Thoracic aorta (tissue), 2 donors: ENCODE measurements around the gene GPM6B. TPM values are rescaled to one million over a fixed set of nuclear protein-coding genes. Genes with fewer than 3 reads are reported as not detected.

Experiments
- ATAC-seq: fragments of 150-250 bp; one replicate; pipeline ENCODE4 v1.8.0; 2017; ENCODE audit warnings: low read depth; ENCODE audit not compliant: insufficient number of reproducible peaks, low FRiP score
- DNase-seq: peaks from one replicate; pipeline ENCODE4 v3.0.0-alpha.2; 2020; ENCODE audit warnings: low spot score
- H3K27ac ChIP-seq, 2 donors: fragments of 200-600 bp; sonication (generic); 1 replicate in 1 of 2; 2 replicates in 1 of 2; pipeline ENCODE4 v1.5.1; 2016; ENCODE audit warnings: mild to moderate bottlenecking in 2 of 2, moderate library complexity in 2 of 2
- H3K27me3 ChIP-seq: fragments of 200-600 bp; sonication (generic); replicated peaks from 2 replicates; pipeline ENCODE4 v1.6.0; 2016; ENCODE audit warnings: mild to moderate bottlenecking; ENCODE audit not compliant: insufficient read depth
- H3K36me3 ChIP-seq: fragments of 200-600 bp; sonication (generic); one replicate; pipeline ENCODE4 v1.5.1; 2016
- H3K4me1 ChIP-seq, 2 donors: fragments of 200-600 bp; sonication (generic); 1 replicate in 1 of 2; 2 replicates in 1 of 2; pipeline versions ENCODE4 v1.5.1 to v1.6.0; 2016; ENCODE audit warnings: low read depth in 2 of 2, mild to moderate bottlenecking in 1 of 2; ENCODE audit not compliant: control insufficient read depth in 1 of 2
- H3K4me3 ChIP-seq: fragments of 200-600 bp; sonication (generic); 2 replicates; pipeline ENCODE4 v1.5.1; 2016; ENCODE audit warnings: mild to moderate bottlenecking
- H3K9me3 ChIP-seq: fragments of 200-600 bp; sonication (generic); 2 replicates; pipeline ENCODE4 v1.5.1; 2016
- total RNA-seq, 2 donors: library from RNA; depleted of rRNA; stranded (reverse); fragments of >200 nt; gene quantifications; one replicate each; pipeline versions ENCODE4 v1.1.0 to v1.2.3, GENCODE V29; 2016
- TF ChIP-seq, protein P1 (sequence below): fragments of 200-600 bp; sonication (generic); IDR thresholded peaks from one replicate; pipeline ENCODE4 v1.5.1; 2019; ENCODE audit warnings: antibody characterized with exemption

Gene GPM6B
- total RNA-seq, 2 donors from 2014 or later = 23.7 to 33.7 TPM

DNA sequence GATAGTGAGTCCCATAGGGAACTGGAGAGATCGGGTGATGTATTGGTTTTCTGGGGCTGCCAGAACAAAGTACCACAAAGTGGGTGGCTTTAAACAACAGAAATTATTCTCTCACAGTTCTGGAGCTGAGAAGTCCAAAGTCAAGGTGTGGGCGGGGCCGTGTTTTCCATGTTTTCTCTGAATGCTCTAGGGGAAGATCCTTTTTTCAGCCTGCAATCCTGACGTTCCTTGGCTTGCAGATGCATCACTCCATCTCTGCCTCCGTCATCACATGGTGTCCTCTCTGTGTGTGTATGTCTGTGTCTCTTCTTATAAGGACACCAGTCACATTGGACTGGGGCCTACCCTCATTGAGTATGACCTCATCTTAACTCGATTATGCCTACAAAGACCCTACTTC lies 7.9 kb upstream of the GPM6B start:
- H3K27me3 ChIP-seq = no peaks in the 10 kb centered on the region
- DNase-seq (no peak), ATAC-seq (no peak)
- no peaks in the 10 kb centered on the region for H3K36me3 ChIP-seq
- TF ChIP-seq, protein P1, sequence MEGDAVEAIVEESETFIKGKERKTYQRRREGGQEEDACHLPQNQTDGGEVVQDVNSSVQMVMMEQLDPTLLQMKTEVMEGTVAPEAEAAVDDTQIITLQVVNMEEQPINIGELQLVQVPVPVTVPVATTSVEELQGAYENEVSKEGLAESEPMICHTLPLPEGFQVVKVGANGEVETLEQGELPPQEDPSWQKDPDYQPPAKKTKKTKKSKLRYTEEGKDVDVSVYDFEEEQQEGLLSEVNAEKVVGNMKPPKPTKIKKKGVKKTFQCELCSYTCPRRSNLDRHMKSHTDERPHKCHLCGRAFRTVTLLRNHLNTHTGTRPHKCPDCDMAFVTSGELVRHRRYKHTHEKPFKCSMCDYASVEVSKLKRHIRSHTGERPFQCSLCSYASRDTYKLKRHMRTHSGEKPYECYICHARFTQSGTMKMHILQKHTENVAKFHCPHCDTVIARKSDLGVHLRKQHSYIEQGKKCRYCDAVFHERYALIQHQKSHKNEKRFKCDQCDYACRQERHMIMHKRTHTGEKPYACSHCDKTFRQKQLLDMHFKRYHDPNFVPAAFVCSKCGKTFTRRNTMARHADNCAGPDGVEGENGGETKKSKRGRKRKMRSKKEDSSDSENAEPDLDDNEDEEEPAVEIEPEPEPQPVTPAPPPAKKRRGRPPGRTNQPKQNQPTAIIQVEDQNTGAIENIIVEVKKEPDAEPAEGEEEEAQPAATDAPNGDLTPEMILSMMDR = no peak
- H3K4me3 ChIP-seq = no peak overlapping the region
- H3K4me1 ChIP-seq = peaks cover 0 to 6% of the 10 kb centered on the region in 2 donors
- H3K27ac ChIP-seq = no peak overlapping the region
- H3K9me3 ChIP-seq = no peaks in the 10 kb centered on the region

DNA sequence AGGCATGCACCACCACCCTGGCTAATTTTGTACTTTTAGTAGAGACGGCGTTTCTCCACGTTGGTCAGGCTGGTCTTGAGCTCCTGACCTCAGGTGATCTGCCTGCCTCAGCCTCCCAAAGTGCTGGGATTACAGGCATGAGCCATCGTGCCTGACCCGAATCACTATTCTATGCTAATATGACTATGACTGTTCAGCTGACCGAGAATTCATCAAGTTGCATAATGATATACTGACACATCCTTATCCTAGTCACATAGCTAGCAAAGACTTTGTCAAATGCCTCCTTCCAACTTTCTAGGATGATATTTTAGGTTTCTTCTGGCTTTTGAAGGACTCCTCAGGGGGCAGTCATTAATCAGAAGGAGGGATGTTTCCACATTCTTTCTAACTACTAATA lies 4.8 kb upstream of the GPM6B start:
- ATAC-seq (no peak), DNase-seq (no peak)
- no peak overlapping the region for H3K27ac ChIP-seq
- TF ChIP-seq, protein P1 = no peak
- H3K27me3 ChIP-seq = no peaks in the 10 kb centered on the region
- no peak overlapping the region for H3K4me3 ChIP-seq
- H3K36me3 ChIP-seq = no peaks in the 10 kb centered on the region
- no peaks in the 10 kb centered on the region for H3K9me3 ChIP-seq
- peaks cover 0 to 6% of the 10 kb centered on the region in 2 donors for H3K4me1 ChIP-seq

DNA sequence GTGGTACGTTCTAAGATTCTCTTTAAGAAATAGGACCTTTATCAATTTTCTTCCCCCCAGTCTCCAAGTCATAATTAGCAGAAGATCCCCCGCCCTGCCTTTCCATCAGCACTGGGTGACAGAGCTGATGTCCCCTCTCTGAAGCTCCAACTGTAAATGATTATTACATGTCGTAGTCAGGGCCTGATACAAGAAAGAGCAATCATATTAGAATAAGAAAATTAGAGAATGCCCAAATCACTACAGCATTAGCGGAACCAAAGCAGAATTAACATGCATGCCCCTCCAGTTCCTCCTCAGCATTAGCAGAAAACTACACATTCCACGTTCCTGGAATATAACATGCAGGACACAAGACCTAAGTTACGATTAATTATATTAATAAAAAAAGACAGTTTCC lies 717 bp downstream of the GPM6B start:
- Histone ChIP-seq H3K27ac (no peak overlapping the region), H3K9me3 (no peaks in the 10 kb centered on the region), H3K36me3 (no peaks in the 10 kb centered on the region), H3K4me3 (no peak overlapping the region), H3K27me3 (no peaks in the 10 kb centered on the region), H3K4me1 (no peaks in the 10 kb centered on the region)
- TF ChIP-seq, protein P1 = no peak
- DNase-seq (no peak), ATAC-seq (no peak)

DNA sequence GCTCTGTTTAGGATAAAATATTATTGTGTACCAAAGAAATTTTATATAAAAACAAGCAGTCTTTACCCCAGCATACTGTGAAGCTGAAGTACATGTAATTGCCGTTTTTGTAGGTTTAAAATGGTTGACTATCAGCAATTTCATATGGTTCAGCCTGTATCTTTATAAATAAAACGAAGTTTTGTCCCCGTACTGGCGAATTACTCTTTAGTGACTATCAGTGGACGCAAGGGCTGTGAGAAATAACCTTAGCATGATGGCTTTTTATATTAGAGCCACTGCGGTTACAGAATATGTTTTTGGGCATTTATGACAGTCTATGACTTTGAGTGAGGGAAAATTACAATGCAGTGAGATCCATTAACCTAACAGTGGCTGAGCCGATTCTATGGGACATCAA lies 1.2 kb downstream of the GPM6B start:
- ATAC-seq (no peak), DNase-seq (no peak)
- Histone ChIP-seq H3K4me1 (no peaks in the 10 kb centered on the region), H3K27ac (no peak overlapping the region), H3K9me3 (no peaks in the 10 kb centered on the region), H3K36me3 (no peaks in the 10 kb centered on the region), H3K4me3 (no peak overlapping the region), H3K27me3 (no peaks in the 10 kb centered on the region)
- TF ChIP-seq, protein P1 = no peak

DNA sequence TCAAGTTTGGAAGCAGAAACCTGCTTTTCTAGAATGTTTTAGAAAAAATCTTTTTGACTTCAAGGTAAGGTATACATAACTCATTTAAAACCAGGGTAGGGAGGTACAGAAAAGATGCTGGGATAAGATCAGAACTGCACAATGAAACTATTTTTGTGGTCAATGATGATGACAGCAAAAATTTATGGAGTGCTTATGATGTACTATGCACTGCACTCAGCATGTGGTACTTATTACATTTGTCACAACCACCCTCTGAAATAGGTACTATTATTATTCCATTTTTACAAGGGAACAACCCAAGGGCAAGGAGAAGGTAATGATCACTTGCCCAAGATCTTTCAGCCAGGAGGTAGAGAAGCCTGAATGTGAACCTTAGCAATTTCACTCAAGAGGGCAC lies 8.0 kb downstream of the GPM6B start:
- Histone ChIP-seq H3K4me1 (no peaks in the 10 kb centered on the region), H3K9me3 (no peaks in the 10 kb centered on the region), H3K27me3 (no peaks in the 10 kb centered on the region), H3K27ac (no peak overlapping the region), H3K4me3 (no peak overlapping the region), H3K36me3 (no peaks in the 10 kb centered on the region)
- ATAC-seq (no peak), DNase-seq (no peak)
- TF ChIP-seq, protein P1 = no peak
